Mesodermal cell (in vitro differentiated cells): Measurements from ENCODE around the gene AP1G1.
"Not testable (repeated sequence)": the region's sequence is repeated elsewhere in the genome, so short reads cannot be mapped to it uniquely, and the experiment has no call there.

ENCODE experiments used
- H3K27ac ChIP-seq: 2 replicates; pipeline ENCODE4 v1.7.0; 2013; ENCODE audit warnings: mild to moderate bottlenecking, low read depth, low read length, moderate library complexity; ENCODE audit not compliant: severe bottlenecking
- H3K36me3 ChIP-seq: 2 replicates; pipeline ENCODE4 v1.7.1; 2013; ENCODE audit warnings: mild to moderate bottlenecking, low read length, moderate library complexity; ENCODE audit not compliant: control insufficient read depth, insufficient read depth
- H3K4me1 ChIP-seq: one replicate; pipeline ENCODE4 v1.7.1; 2013; ENCODE audit warnings: mild to moderate bottlenecking, low read length; ENCODE audit not compliant: insufficient read depth, control insufficient read depth, poor library complexity, severe bottlenecking
- H3K4me3 ChIP-seq: 2 replicates; pipeline ENCODE4 v1.7.0; 2013; ENCODE audit warnings: low read length, control low read depth, mild to moderate bottlenecking; ENCODE audit not compliant: insufficient read depth, poor library complexity, severe bottlenecking; ENCODE audit errors: extremely low read depth
- H3K9me3 ChIP-seq: 2 replicates; pipeline ENCODE4 v1.7.1; 2013; ENCODE audit warnings: mild to moderate bottlenecking, low read length, moderate library complexity; ENCODE audit not compliant: control insufficient read depth
- whole genome bisulfite sequencing, 2 experiments: methylation state at CpG; one replicate each; pipeline ENCODE4 v1.1.5; 2013; ENCODE audit warnings: missing lambda C conversion rate in 2 of 2; ENCODE audit not compliant: insufficient coverage in 2 of 2; 5-methylcytosine and 5-hydroxymethylcytosine counted together

Gene AP1G1

GRCh38 chr16:71845639-71846430, 37.2 kb upstream of the AP1G1 start, which contains the start of gene ATXN1L:
ATXN1L (plus strand) TSS chr16:71845976; CDS start chr16:71849741, 3,765 bp downstream.
- H3K4me3 ChIP-seq = peak within 1 kb of the TSS; percentile 99
- peak within 1 kb of the TSS; percentile 69 for H3K27ac ChIP-seq
- H3K36me3 ChIP-seq = peaks cover 33% of the 10 kb centered on the region
- 0 to 1% methylated on average over 33 to 47 of the region's 62 CpGs for WGBS, 2 experiments
- H3K9me3 ChIP-seq = no peaks in the 10 kb centered on the region
- peaks cover 10% of the 10 kb centered on the region for H3K4me1 ChIP-seq

GRCh38 chr16:71843572-71843971, 34.9 kb upstream of the AP1G1 start:
- no peak overlapping the region for H3K27ac ChIP-seq
- H3K9me3 ChIP-seq = no peaks in the 10 kb centered on the region
- no peak overlapping the region for H3K4me3 ChIP-seq
- H3K36me3 ChIP-seq = peaks cover 11% of the 10 kb centered on the region
- H3K4me1 ChIP-seq = peaks cover 10% of the 10 kb centered on the region
- no CpG with 5 or more reads among the region's 2 CpGs for WGBS, 2 experiments

- Histone ChIP-seq H3K4me3 (no peak overlapping the region), H3K4me1 (no peaks in the 10 kb centered on the region), H3K9me3 (no peaks in the 10 kb centered on the region), H3K27ac (no peak overlapping the region), H3K36me3 (no peaks in the 10 kb centered on the region)
- WGBS, 2 experiments = 73 to 82% methylated on average over 7 of the region's 7 CpGs
Observed at GRCh38 chr16:71840052-71840451, 31.4 kb upstream of the AP1G1 start.

GRCh38 chr16:71837150-71837549, 28.5 kb upstream of the AP1G1 start:
- no peak overlapping the region for H3K4me3 ChIP-seq
- H3K4me1 ChIP-seq = no peaks in the 10 kb centered on the region
- no peaks in the 10 kb centered on the region for H3K36me3 ChIP-seq
- H3K9me3 ChIP-seq = no peaks in the 10 kb centered on the region
- WGBS, 2 experiments = 100% methylated on average over 2 of the region's 3 CpGs; no CpG with 5 or more reads in 1 of the 2 experiments
- no peak overlapping the region for H3K27ac ChIP-seq

GRCh38 chr16:71834291-71834690, 25.7 kb upstream of the AP1G1 start:
- Histone ChIP-seq H3K4me1 (no peaks in the 10 kb centered on the region), H3K9me3 (no peaks in the 10 kb centered on the region), H3K27ac (no peak overlapping the region), H3K4me3 (no peak overlapping the region), H3K36me3 (no peaks in the 10 kb centered on the region)
- 79 to 97% methylated on average over 2 of the region's 3 CpGs for WGBS, 2 experiments

GRCh38 chr16:71832112-71832511, 23.5 kb upstream of the AP1G1 start:
- not testable (repeated sequence) for H3K4me3 ChIP-seq, H3K4me1 ChIP-seq, H3K27ac ChIP-seq, H3K9me3 ChIP-seq, H3K36me3 ChIP-seq
- 60 to 100% methylated on average over 1 of the region's 2 CpGs for WGBS, 2 experiments

- H3K27ac ChIP-seq, H3K4me3 ChIP-seq: not testable (repeated sequence)
- 86 to 88% methylated on average over 1 of the region's 3 CpGs for WGBS, 2 experiments
Observed at GRCh38 chr16:71831698-71832097, 23.1 kb upstream of the AP1G1 start.

GRCh38 chr16:71830359-71830758, 21.7 kb upstream of the AP1G1 start:
- 67% methylated on average over 1 of the region's 2 CpGs; no CpG with 5 or more reads in 1 of the 2 experiments for WGBS, 2 experiments
- Histone ChIP-seq H3K36me3 (no peaks in the 10 kb centered on the region), H3K4me1 (no peaks in the 10 kb centered on the region), H3K4me3 (no peak overlapping the region), H3K27ac (no peak overlapping the region), H3K9me3 (peaks cover 5% of the 10 kb centered on the region)

More at GRCh38 chr16:71831698-71832097, 23.1 kb upstream of the AP1G1 start:
- not testable (repeated sequence) for H3K4me1 ChIP-seq, H3K36me3 ChIP-seq, H3K9me3 ChIP-seq

- H3K9me3 ChIP-seq = peaks cover 5% of the 10 kb centered on the region
- H3K4me3 ChIP-seq = no peak overlapping the region
- H3K4me1 ChIP-seq = no peaks in the 10 kb centered on the region
- WGBS, 2 experiments = 88 to 93% methylated on average over 4 to 5 of the region's 5 CpGs
- H3K36me3 ChIP-seq = no peaks in the 10 kb centered on the region
- H3K27ac ChIP-seq = no peak overlapping the region
Observed at GRCh38 chr16:71826533-71827017, 17.9 kb upstream of the AP1G1 start.

GRCh38 chr16:71817155-71817500, 8.5 kb upstream of the AP1G1 start:
- H3K36me3 ChIP-seq, H3K9me3 ChIP-seq, H3K4me1 ChIP-seq, H3K4me3 ChIP-seq: not testable (repeated sequence)
- H3K27ac ChIP-seq = peak overlapping the region; percentile 5
- whole genome bisulfite sequencing, 2 experiments = 85 to 89% methylated on average over 7 to 9 of the region's 10 CpGs

GRCh38 chr16:71811261-71811803, 2.7 kb upstream of the AP1G1 start:
- H3K4me1 ChIP-seq = no peaks in the 10 kb centered on the region
- no peaks in the 10 kb centered on the region for H3K9me3 ChIP-seq
- no peak overlapping the region for H3K4me3 ChIP-seq
- 94 to 100% methylated on average over 2 to 3 of the region's 5 CpGs for WGBS, 2 experiments
- H3K36me3 ChIP-seq = peaks cover 3% of the 10 kb centered on the region
- no peak overlapping the region for H3K27ac ChIP-seq
